ENCODE results near the gene SEC24D.
A peak's percentile ranks its signal among the peaks of the same experiment; 100 is the strongest.

GRCh38 chr4:118772081-118772766 is 63.7 kb downstream of the SEC24D start:
- no peak for TF ChIP-seq EZH2 (IDR thresholded peaks at IDR 0.05; ENCODE audit: borderline replicate concordance, low read depth, low read length, severe bottlenecking)
- no peak for TF ChIP-seq GATA2 (IDR thresholded peaks at IDR 0.05; ENCODE audit: insufficient read depth, insufficient read length, low read depth, low read length)
- TF ChIP-seq CTCF (IDR thresholded peaks at IDR 0.05; ENCODE audit: extremely low read depth in 1 of 2, insufficient read depth in 1 of 2, low read depth in 1 of 2, low read length in 2 of 2): peak in 1 of 2 donors; percentile 32
- TF ChIP-seq POLR2AphosphoS5 (IDR thresholded peaks at IDR 0.05; ENCODE audit: insufficient read depth, low read depth, low read length): no peak
- TF ChIP-seq POLR2A (IDR thresholded peaks at IDR 0.05; ENCODE audit: low read depth, low read length): no peak
- TF ChIP-seq, protein P1, sequence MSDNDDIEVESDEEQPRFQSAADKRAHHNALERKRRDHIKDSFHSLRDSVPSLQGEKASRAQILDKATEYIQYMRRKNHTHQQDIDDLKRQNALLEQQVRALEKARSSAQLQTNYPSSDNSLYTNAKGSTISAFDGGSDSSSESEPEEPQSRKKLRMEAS (IDR thresholded peaks at IDR 0.05; ENCODE audit: insufficient read depth, insufficient read length): no peak
- no peak for TF ChIP-seq MYC (IDR thresholded peaks at IDR 0.05; ENCODE audit: low read depth, low read length)
- no peak for TF ChIP-seq FOS (IDR thresholded peaks at IDR 0.05; ENCODE audit: borderline replicate concordance, insufficient read depth, low read length)
- TF ChIP-seq JUN (IDR thresholded peaks at IDR 0.05; ENCODE audit: borderline replicate concordance, insufficient read depth, insufficient read length, low read depth): no peak
